ENCODE results near the gene SLC38A4. TPM values are rescaled to one million over a fixed set of nuclear protein-coding genes. Genes with fewer than 3 reads are reported as not detected.

The SLC38A4 gene
- total RNA-seq, 1 donor from 2014 or later = 0.29 TPM

- DNase-seq (ENCODE audit: low spot score in 2 of 2, unreplicated experiment in 2 of 2) = no peak
Observed at GRCh38 chr12:46786774-46787173, 39.0 kb downstream of the SLC38A4 start.

GRCh38 chr12:46785382-46785781 is 40.4 kb downstream of the SLC38A4 start:
- no peak for TF ChIP-seq CTCF (IDR thresholded peaks at IDR 0.05; ENCODE audit: unreplicated experiment)
- Mint-ChIP-seq H3K4me1 (peaks cover 7% of the 10 kb centered on the region), H3K9me3 (no peaks in the 10 kb centered on the region), H3K27ac (no peak overlapping the region), H3K36me3 (no peaks in the 10 kb centered on the region), H3K27me3 (ENCODE audit: low read depth) (no peaks in the 10 kb centered on the region), H3K4me3 (no peak overlapping the region)
- no peak for DNase-seq (ENCODE audit: low spot score in 2 of 2, unreplicated experiment in 2 of 2)

More at GRCh38 chr12:46786774-46787173, 39.0 kb downstream of the SLC38A4 start:
- Mint-ChIP-seq H3K27ac (no peak overlapping the region), H3K27me3 (ENCODE audit: low read depth) (no peaks in the 10 kb centered on the region), H3K9me3 (no peaks in the 10 kb centered on the region), H3K4me1 (peaks cover 7% of the 10 kb centered on the region), H3K4me3 (no peak overlapping the region), H3K36me3 (no peaks in the 10 kb centered on the region)
- TF ChIP-seq CTCF (IDR thresholded peaks at IDR 0.05; ENCODE audit: unreplicated experiment) = no peak

GRCh38 chr12:46783871-46784270 is 41.9 kb downstream of the SLC38A4 start:
- H3K9me3 Mint-ChIP-seq = no peaks in the 10 kb centered on the region
- peaks cover 7% of the 10 kb centered on the region for H3K4me1 Mint-ChIP-seq
- H3K27ac Mint-ChIP-seq = no peak overlapping the region
- H3K4me3 Mint-ChIP-seq = no peak overlapping the region
- no peak for TF ChIP-seq CTCF (IDR thresholded peaks at IDR 0.05; ENCODE audit: unreplicated experiment)
- H3K27me3 Mint-ChIP-seq (ENCODE audit: low read depth) = no peaks in the 10 kb centered on the region
- H3K36me3 Mint-ChIP-seq = no peaks in the 10 kb centered on the region
- DNase-seq (ENCODE audit: low spot score in 2 of 2, unreplicated experiment in 2 of 2) = no peak

DNA sequence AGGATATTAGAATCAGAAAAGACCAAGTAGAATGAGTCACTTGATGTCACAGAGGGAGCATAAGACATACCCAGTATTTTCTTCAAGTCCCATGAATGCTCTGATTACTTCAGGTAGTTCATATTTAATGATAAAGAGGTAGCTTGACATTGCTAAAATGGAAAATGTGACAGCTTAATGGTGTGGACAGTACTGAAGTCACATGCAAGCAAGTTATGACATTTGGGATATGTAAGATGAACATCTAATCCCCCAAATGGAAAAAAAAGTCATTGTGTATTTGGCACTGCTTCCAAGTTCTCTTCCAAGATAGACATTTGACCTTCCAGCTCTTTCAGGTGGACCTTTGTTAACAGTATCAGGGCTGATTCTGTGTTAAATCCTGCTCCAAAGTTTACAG is 45.9 kb downstream of the SLC38A4 start:
- Mint-ChIP-seq H3K27me3 (ENCODE audit: low read depth) (no peaks in the 10 kb centered on the region), H3K36me3 (no peaks in the 10 kb centered on the region), H3K9me3 (no peaks in the 10 kb centered on the region), H3K4me3 (no peak overlapping the region), H3K4me1 (no peaks in the 10 kb centered on the region), H3K27ac (no peak overlapping the region)
- no peak for TF ChIP-seq CTCF (IDR thresholded peaks at IDR 0.05; ENCODE audit: unreplicated experiment)
- no peak for DNase-seq (ENCODE audit: low spot score in 2 of 2, unreplicated experiment in 2 of 2)

DNA sequence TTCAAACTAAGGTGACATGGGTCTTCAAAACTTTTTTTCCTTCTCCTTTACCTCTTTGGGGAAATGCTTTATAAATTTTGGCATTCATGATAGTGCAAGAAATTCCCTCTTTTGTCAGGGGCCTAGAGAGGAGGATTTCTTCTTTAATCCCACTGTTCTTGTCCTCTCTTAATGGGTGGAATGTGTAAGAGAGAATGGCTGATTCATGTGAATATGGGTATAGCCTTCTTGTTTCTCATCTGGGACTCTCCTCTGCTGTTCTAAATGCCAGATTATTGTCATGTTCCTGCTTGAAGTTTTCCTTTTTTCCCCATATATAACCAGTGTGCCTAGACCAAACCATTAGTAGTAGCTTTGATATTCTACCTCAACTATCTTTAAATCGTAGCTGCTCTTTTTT is 46.7 kb downstream of the SLC38A4 start:
- TF ChIP-seq CTCF (IDR thresholded peaks at IDR 0.05; ENCODE audit: unreplicated experiment) = no peak

DNA sequence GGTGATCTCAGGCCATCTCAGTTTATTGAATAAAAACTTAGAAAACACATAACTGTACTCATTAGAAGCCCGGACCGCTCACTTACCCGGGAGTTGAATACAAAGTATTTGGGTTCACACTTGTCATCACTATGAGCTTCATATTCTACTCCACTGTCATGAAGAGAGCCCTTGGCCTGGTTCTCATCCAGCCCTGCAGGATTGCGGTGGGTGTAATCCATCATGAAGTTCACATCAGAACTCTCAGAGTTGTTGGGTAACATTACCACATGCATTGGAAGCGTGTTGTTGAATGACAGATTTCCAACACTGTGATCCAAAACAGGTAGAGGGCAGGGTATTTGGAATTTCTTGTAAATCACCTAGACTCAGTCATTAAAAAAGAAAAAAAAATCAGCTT is 47.4 kb downstream of the SLC38A4 start:
- Mint-ChIP-seq H3K4me1 (peaks cover 8% of the 10 kb centered on the region), H3K27me3 (ENCODE audit: low read depth) (no peaks in the 10 kb centered on the region), H3K36me3 (no peaks in the 10 kb centered on the region), H3K27ac (no peak overlapping the region), H3K9me3 (no peaks in the 10 kb centered on the region), H3K4me3 (no peak overlapping the region)
- no peak for TF ChIP-seq CTCF (IDR thresholded peaks at IDR 0.05; ENCODE audit: unreplicated experiment)
- DNase-seq (ENCODE audit: low spot score in 2 of 2, unreplicated experiment in 2 of 2) = no peak

More for the DNA sequence above, 46.7 kb downstream of the SLC38A4 start:
- H3K36me3 Mint-ChIP-seq = no peaks in the 10 kb centered on the region
- H3K4me1 Mint-ChIP-seq = peaks cover 2% of the 10 kb centered on the region
- H3K27me3 Mint-ChIP-seq (ENCODE audit: low read depth) = no peaks in the 10 kb centered on the region
- H3K9me3 Mint-ChIP-seq = no peaks in the 10 kb centered on the region
- no peak for DNase-seq (ENCODE audit: low spot score in 2 of 2, unreplicated experiment in 2 of 2)
- no peak overlapping the region for H3K4me3 Mint-ChIP-seq
- H3K27ac Mint-ChIP-seq = no peak overlapping the region

Data from mesothelial cell of epicardium (in vitro differentiated cells).